ENCODE data around the gene ACTR10. TPM values are rescaled to one million over a fixed set of nuclear protein-coding genes. Genes with fewer than 3 reads are reported as not detected.

ACTR10 gene
- total and polyA plus RNA-seq, 2 of the 8 experiments (the other 6 are each of a cell fraction or from before 2014, with no cell fraction given) = 15.4 to 34.6 TPM

DNA sequence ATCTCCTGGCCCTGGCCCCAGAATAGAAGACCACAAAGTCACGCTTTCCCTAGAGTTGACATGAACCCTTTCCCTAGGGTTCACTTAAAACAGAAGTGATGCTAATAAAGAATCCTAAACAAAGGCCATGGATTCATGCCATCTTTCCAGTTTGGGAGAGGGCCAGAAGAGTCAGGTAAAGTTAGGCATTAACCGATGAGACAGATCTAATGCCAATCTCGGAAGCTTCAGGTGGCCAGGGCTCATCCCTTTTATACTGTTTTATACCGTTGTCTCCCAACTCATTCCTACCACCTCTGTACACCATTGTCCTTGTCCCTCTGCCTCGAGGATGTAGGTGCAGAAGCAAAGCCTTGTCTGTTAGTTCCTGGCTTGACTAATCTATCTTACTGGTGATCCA, 22.8 kb upstream of the ACTR10 start:
- H2BK5ac ChIP-seq (ENCODE audit: low read depth, low read length) = no peak overlapping the region
- no peak overlapping the region for H3K23ac ChIP-seq (ENCODE audit: insufficient read length)
- H3K79me2 ChIP-seq (ENCODE audit: control insufficient read depth in 1 of 2, insufficient read depth in 2 of 2, low read length in 2 of 2) = no peaks in the 10 kb centered on the region
- H4K91ac ChIP-seq (replicated peaks; ENCODE audit: insufficient read length, low read length) = no peak overlapping the region
- H3K14ac ChIP-seq (ENCODE audit: insufficient read length) = no peak overlapping the region
- no peak overlapping the region for H3K4ac ChIP-seq (replicated peaks; ENCODE audit: insufficient read length, low read depth, low read length)
- no peak overlapping the region for H3K18ac ChIP-seq (ENCODE audit: extremely low read depth, low read length)
- no peak overlapping the region for H3K9ac ChIP-seq (replicated peaks in 1 of 4; ENCODE audit: extremely low read depth in 1 of 4, low read depth in 3 of 4, low read length in 3 of 4)
- FAIRE-seq (no peak), DNase-seq (ENCODE audit: low read depth in 1 of 2, low spot score in 2 of 2) (no peak)
- no peak overlapping the region for H2BK12ac ChIP-seq (ENCODE audit: low read depth, low read length)
- H2BK15ac ChIP-seq (ENCODE audit: low read length) = no peak overlapping the region
- no peak overlapping the region for H3K56ac ChIP-seq (replicated peaks; ENCODE audit: insufficient read length, low read depth, low read length)
- no peaks in the 10 kb centered on the region for H3K9me3 ChIP-seq (ENCODE audit: insufficient read depth in 2 of 2, low read depth in 1 of 2, low read length in 1 of 2)
- H3K4me2 ChIP-seq (ENCODE audit: insufficient read depth in 1 of 2, low read depth in 2 of 2, low read length in 2 of 2) = no peak overlapping the region
- no peaks in the 10 kb centered on the region for H3K4me1 ChIP-seq (replicated peaks in 1 of 4; ENCODE audit: control insufficient read depth in 3 of 4, insufficient read depth in 4 of 4, low read length in 3 of 4)
- H3K27ac ChIP-seq (ENCODE audit: low read depth, low read length) = no peak overlapping the region
- no peak overlapping the region for H4K8ac ChIP-seq (ENCODE audit: extremely low read depth, insufficient read depth, low read length)
- H2AK5ac ChIP-seq (ENCODE audit: low read depth, low read length) = no peak overlapping the region
- WGBS, 2 experiments (ENCODE audit: extremely low coverage in 1 of 2, insufficient coverage in 1 of 2, insufficient read length in 1 of 2, insufficient replicate concordance in 2 of 2, low coverage in 1 of 2, low lambda C conversion rate in 2 of 2, missing lambda C conversion rate in 1 of 2) = 91% methylated on average over 5 of the region's 5 CpGs; no CpG with 5 or more reads in 1 of the 2 experiments
- no peaks in the 10 kb centered on the region for H4K20me1 ChIP-seq (replicated peaks in 1 of 2; ENCODE audit: control insufficient read depth in 1 of 2, insufficient read depth in 2 of 2, low read length in 2 of 2)
- ChIA-PET POLR2A (ENCODE audit: partially characterized antibody) (no interaction called here), CTCF (ENCODE audit: partially characterized antibody) (interaction anchor here (1.3 kb wide), 1 partner anchor 11 kb away, joined by 6 read pairs; no protein-coding TSS in a partner anchor)
- H4K5ac ChIP-seq (ENCODE audit: insufficient read length, low read depth, low read length) = no peak overlapping the region
- H3K23me2 ChIP-seq (ENCODE audit: low read depth, low read length) = no peaks in the 10 kb centered on the region
- TF ChIP-seq SP2 (IDR thresholded peaks at IDR 0.05; ENCODE audit: low read length) (no peak), SIRT6 (IDR thresholded peaks at IDR 0.05; ENCODE audit: low read length) (no peak), HDAC6 (IDR thresholded peaks at IDR 0.05; ENCODE audit: low read depth, low read length) (no peak), SAP30 (IDR thresholded peaks at IDR 0.05; ENCODE audit: insufficient read depth, insufficient replicate concordance, low read length) (no peak), SUZ12 (IDR thresholded peaks at IDR 0.05; ENCODE audit: low read length) (no peak), TAF1 (IDR thresholded peaks at IDR 0.05; ENCODE audit: low read depth, low read length) (no peak), JUND (IDR thresholded peaks at IDR 0.05; ENCODE audit: low read length) (no peak), CREB1 (IDR thresholded peaks at IDR 0.05) (no peak), EGR1 (IDR thresholded peaks at IDR 0.05; ENCODE audit: borderline replicate concordance, low read depth, low read length) (no peak), SRF (IDR thresholded peaks at IDR 0.05; ENCODE audit: low read depth, low read length) (no peak), GABPA (IDR thresholded peaks at IDR 0.05; ENCODE audit: borderline replicate concordance, insufficient read depth, low read length) (no peak), BACH1 (IDR thresholded peaks at IDR 0.05; ENCODE audit: low read length) (no peak), RNF2 (IDR thresholded peaks at IDR 0.05; ENCODE audit: borderline replicate concordance, low read depth, low read length, missing control alignments, poor library complexity, severe bottlenecking) (no peak)
- TF ChIP-seq, protein P1, sequence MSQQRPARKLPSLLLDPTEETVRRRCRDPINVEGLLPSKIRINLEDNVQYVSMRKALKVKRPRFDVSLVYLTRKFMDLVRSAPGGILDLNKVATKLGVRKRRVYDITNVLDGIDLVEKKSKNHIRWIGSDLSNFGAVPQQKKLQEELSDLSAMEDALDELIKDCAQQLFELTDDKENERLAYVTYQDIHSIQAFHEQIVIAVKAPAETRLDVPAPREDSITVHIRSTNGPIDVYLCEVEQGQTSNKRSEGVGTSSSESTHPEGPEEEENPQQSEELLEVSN (IDR thresholded peaks at IDR 0.05) = no peak
- H3K4me3 ChIP-seq (ENCODE audit: extremely low read depth in 1 of 4, insufficient read depth in 2 of 4, low read depth in 3 of 4, low read length in 4 of 4) = no peak overlapping the region
- H3K36me3 ChIP-seq (ENCODE audit: control insufficient read depth in 2 of 4, insufficient read depth in 4 of 4, low read length in 3 of 4) = no peaks in the 10 kb centered on the region
- H3K27me3 ChIP-seq (replicated peaks in 1 of 4; ENCODE audit: control insufficient read depth in 3 of 4, extremely low read depth in 1 of 4, insufficient read depth in 3 of 4, low read length in 3 of 4) = no peaks in the 10 kb centered on the region
- H2BK20ac ChIP-seq (ENCODE audit: low read length) = 0 out of 2 replicates have a peak overlapping the region, but pooled peaks have one; percentile 61
- no peak overlapping the region for H2BK120ac ChIP-seq (replicated peaks; ENCODE audit: low read depth, low read length)
- peak overlapping the region; percentile 89 for H2AFZ ChIP-seq (ENCODE audit: low read length)
- H3K79me1 ChIP-seq (ENCODE audit: low read depth, low read length) = no peaks in the 10 kb centered on the region
